Measurements from ENCODE around the gene MOXD1. TPM values are rescaled to one million over a fixed set of nuclear protein-coding genes. Genes with fewer than 3 reads are reported as not detected.
"Not testable (repeated sequence)": the region's sequence is repeated elsewhere in the genome, so short reads cannot be mapped to it uniquely, and the experiment has no call there.

MOXD1 gene
- total RNA-seq, 1 donor from 2014 or later: 3.1 TPM

- ATAC-seq: no peak
- no peak for DNase-seq (ENCODE audit: missing footprints)
- intact Hi-C loops (cut with DNase I): no loop called here
These were observed 38.7 kb downstream of the MOXD1 start for GRCh38 chr6:132362442-132363185.

- DNase-seq (ENCODE audit: missing footprints) (no peak), ATAC-seq (no peak)
- intact Hi-C loops (cut with DNase I): no loop called here
These were observed 40.2 kb downstream of the MOXD1 start for GRCh38 chr6:132361101-132361500.

GRCh38 chr6:132359886-132360285 is 41.4 kb downstream of the MOXD1 start:
- intact Hi-C loops (cut with DNase I): no loop called here
- DNase-seq (ENCODE audit: missing footprints) (no peak), ATAC-seq (no peak)

GRCh38 chr6:132357120-132357519 is 44.2 kb downstream of the MOXD1 start:
- no peak for DNase-seq (ENCODE audit: missing footprints)
- intact Hi-C loops (cut with DNase I): no loop called here
- ATAC-seq: no peak

- intact Hi-C loops (cut with DNase I): no loop called here
- ATAC-seq: no peak
- no peak for DNase-seq (ENCODE audit: missing footprints)
These were observed 46.6 kb downstream of the MOXD1 start for GRCh38 chr6:132354517-132355167.

- intact Hi-C loops (cut with DNase I); ATAC-seq; DNase-seq (ENCODE audit: missing footprints): not testable (repeated sequence)
These were observed 49.3 kb downstream of the MOXD1 start for GRCh38 chr6:132351986-132352385.

GRCh38 chr6:132348231-132348630 is 53.0 kb downstream of the MOXD1 start:
- intact Hi-C loops (cut with DNase I): no loop called here
- DNase-seq (ENCODE audit: missing footprints) (no peak), ATAC-seq (no peak)

GRCh38 chr6:132344811-132345210 is 56.5 kb downstream of the MOXD1 start:
- DNase-seq (ENCODE audit: missing footprints): no peak
- intact Hi-C loops (cut with DNase I): no loop called here
- ATAC-seq: no peak

GRCh38 chr6:132341646-132342045 is 59.6 kb downstream of the MOXD1 start:
- intact Hi-C loops (cut with DNase I): no loop called here
- DNase-seq (ENCODE audit: missing footprints) (no peak), ATAC-seq (no peak)

- DNase-seq (ENCODE audit: missing footprints) (no peak), ATAC-seq (no peak)
- intact Hi-C loops (cut with DNase I): no loop called here
These were observed 66.8 kb downstream of the MOXD1 start for GRCh38 chr6:132334521-132334885.

GRCh38 chr6:132333639-132334520 is 67.4 kb downstream of the MOXD1 start:
- peak; percentile 79 for ATAC-seq
- DNase-seq (ENCODE audit: missing footprints): no peak
- intact Hi-C loops (cut with DNase I): no loop called here

GRCh38 chr6:132330759-132331158 is 70.5 kb downstream of the MOXD1 start:
- intact Hi-C loops (cut with DNase I): no loop called here
- DNase-seq (ENCODE audit: missing footprints) (no peak), ATAC-seq (no peak)

- ATAC-seq (no peak), DNase-seq (ENCODE audit: missing footprints) (no peak)
- intact Hi-C loops (cut with DNase I): no loop called here
These were observed 78.9 kb downstream of the MOXD1 start for GRCh38 chr6:132322398-132322797.

- intact Hi-C loops (cut with DNase I): no loop called here
- ATAC-seq (no peak), DNase-seq (ENCODE audit: missing footprints) (no peak)
These were observed 81.3 kb downstream of the MOXD1 start for GRCh38 chr6:132320007-132320406.

- DNase-seq (ENCODE audit: missing footprints): no peak
- no peak for ATAC-seq
- intact Hi-C loops (cut with DNase I): no loop called here
These were observed 84.3 kb downstream of the MOXD1 start for GRCh38 chr6:132316970-132317369.

- no peak for DNase-seq (ENCODE audit: missing footprints)
- intact Hi-C loops (cut with DNase I): no loop called here
- no peak for ATAC-seq
These were observed 86.8 kb downstream of the MOXD1 start for GRCh38 chr6:132314432-132314831.

- DNase-seq (ENCODE audit: missing footprints) (no peak), ATAC-seq (no peak)
- intact Hi-C loops (cut with DNase I): no loop called here
These were observed 90.4 kb downstream of the MOXD1 start for GRCh38 chr6:132310921-132311320.

- ATAC-seq; DNase-seq (ENCODE audit: missing footprints); intact Hi-C loops (cut with DNase I): not testable (repeated sequence)
These were observed 91.1 kb downstream of the MOXD1 start for GRCh38 chr6:132310151-132310550.

GRCh38 chr6:132304891-132305305 is 96.4 kb downstream of the MOXD1 start:
- DNase-seq (ENCODE audit: missing footprints): no peak
- ATAC-seq: no peak
- intact Hi-C loops (cut with DNase I): no loop called here
